Aorta (tissue), 5 donors: Measurements from ENCODE around the gene NOL12. TPM values are rescaled to one million over a fixed set of nuclear protein-coding genes. Genes with fewer than 3 reads are reported as not detected.
A peak's percentile ranks its signal among the peaks of the same experiment; 100 is the strongest.

ENCODE experiments used
- ATAC-seq: fragments of 200-7000 bp; cut with Tn5 transposase; one replicate; pipeline ENCODE4 v1.9.1; 2022; ENCODE audit warnings: moderate library complexity; ENCODE audit not compliant: low FRiP score
- DNase-seq, 2 donors: peaks; one replicate each; pipeline ENCODE4 v3.0.0-alpha.2; 2020
- H3K27ac ChIP-seq, 2 donors: one replicate each; pipeline ENCODE4 v1.5.1; 2013; ENCODE audit warnings: low read length in 2 of 2, mild to moderate bottlenecking in 2 of 2, moderate library complexity in 2 of 2, control low read depth in 1 of 2, inconsistent platforms in 1 of 2, low read depth in 1 of 2
- H3K27me3 ChIP-seq, 2 donors: one replicate each; pipeline ENCODE4 v1.6.1; 2013; ENCODE audit warnings: control low read depth in 1 of 2, low read length in 1 of 2, mild to moderate bottlenecking in 1 of 2, moderate library complexity in 1 of 2; ENCODE audit not compliant: insufficient read depth in 2 of 2, control insufficient read depth in 1 of 2
- H3K36me3 ChIP-seq, 2 donors: one replicate each; pipeline ENCODE4 v1.6.1; 2013; ENCODE audit warnings: control low read depth in 1 of 2, low read length in 1 of 2, mild to moderate bottlenecking in 1 of 2; ENCODE audit not compliant: insufficient read depth in 2 of 2, control insufficient read depth in 1 of 2
- H3K4me1 ChIP-seq, 2 donors: one replicate each; pipeline ENCODE4 v1.6.1; 2013; ENCODE audit warnings: low read length in 2 of 2, control low read depth in 1 of 2, mild to moderate bottlenecking in 1 of 2, moderate library complexity in 1 of 2; ENCODE audit not compliant: insufficient read depth in 2 of 2, control insufficient read depth in 1 of 2
- H3K4me3 ChIP-seq, 2 donors: one replicate each; pipeline ENCODE4 v1.5.1; 2013; ENCODE audit warnings: low read length in 2 of 2, control low read depth in 1 of 2, mild to moderate bottlenecking in 1 of 2
- H3K9me3 ChIP-seq: one replicate; pipeline ENCODE4 v1.6.1; 2013; ENCODE audit warnings: mild to moderate bottlenecking, low read length; ENCODE audit not compliant: control insufficient read depth
- WGBS, 2 donors: extraction: QIAGEN DNeasy Blood & Tissue Kit; methylation state at CpG; one replicate each; pipeline ENCODE4 v1.1.7; 2013; 5-methylcytosine and 5-hydroxymethylcytosine counted together
- intact Hi-C, 2 donors: fragments of 100-400 bp; cut with DNase I; formaldehyde crosslinking; loops; one replicate each; pipeline versions ENCODE4 v1.14.2 to v1.15.0; 2022
- long read RNA-seq, 2 donors: library from polyadenylated mRNA; unstranded; transcript quantifications; one replicate each; pipeline ENCODE4 v2.0.0, GENCODE V29; 2020 to 2021
- polyA plus RNA-seq, 2 donors: library from polyadenylated mRNA; stranded (reverse); fragments of 200-250 nt; gene quantifications; one replicate each; pipeline ENCODE4 v1.2.3, GENCODE V29; 2013
- total RNA-seq, 2 donors: library from RNA; stranded (reverse); fragmentation: NEBNext Ultra II Directional; extraction: Animal tissue kit (Norgen Biotek cat#: 25700); gene quantifications; one replicate each; pipeline ENCODE4 v1.2.1, GENCODE V29; 2021
- donor health status: healthy with polysubstance abuse.
- donor health status: Bipolar disorder and iron deficiency.
- donor health status: DM: no; HTN: no; CAD: no.
- donor health status: DM: no; HTN: no; CAD: no.
- donor health status: DM: yes; HTN: yes; CAD: no.

The NOL12 gene, protein sequence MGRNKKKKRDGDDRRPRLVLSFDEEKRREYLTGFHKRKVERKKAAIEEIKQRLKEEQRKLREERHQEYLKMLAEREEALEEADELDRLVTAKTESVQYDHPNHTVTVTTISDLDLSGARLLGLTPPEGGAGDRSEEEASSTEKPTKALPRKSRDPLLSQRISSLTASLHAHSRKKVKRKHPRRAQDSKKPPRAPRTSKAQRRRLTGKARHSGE
- total RNA-seq (10 to 100 TPM; 11.1 to 15.4 TPM), polyA plus RNA-seq (10 to 100 TPM; 13.0 to 19.0 TPM)
- long read RNA-seq, donor 1, transcript NOL12-201 (6 exons, 2,854 nt) = major isoform, 27 of 35 reads
- long read RNA-seq, donor 1, transcript NOL12-202 (7 exons, 945 nt) = minor isoform, 6 of 35 reads
- long read RNA-seq, donor 1, partial matches to known transcripts = 0 of 35 reads
- long read RNA-seq, donor 1, other reads (novel, unspliced or antisense) = 2 of 35 reads
- long read RNA-seq, donor 2, transcript NOL12-201 (6 exons, 2,854 nt) = major isoform, 6 of 15 reads
- long read RNA-seq, donor 2, transcript NOL12-202 (7 exons, 945 nt) = minor isoform, 5 of 15 reads
- long read RNA-seq, donor 2, partial matches to known transcripts = 0 of 15 reads
- long read RNA-seq, donor 2, other reads (novel, unspliced or antisense) = 3 of 15 reads

DNA sequence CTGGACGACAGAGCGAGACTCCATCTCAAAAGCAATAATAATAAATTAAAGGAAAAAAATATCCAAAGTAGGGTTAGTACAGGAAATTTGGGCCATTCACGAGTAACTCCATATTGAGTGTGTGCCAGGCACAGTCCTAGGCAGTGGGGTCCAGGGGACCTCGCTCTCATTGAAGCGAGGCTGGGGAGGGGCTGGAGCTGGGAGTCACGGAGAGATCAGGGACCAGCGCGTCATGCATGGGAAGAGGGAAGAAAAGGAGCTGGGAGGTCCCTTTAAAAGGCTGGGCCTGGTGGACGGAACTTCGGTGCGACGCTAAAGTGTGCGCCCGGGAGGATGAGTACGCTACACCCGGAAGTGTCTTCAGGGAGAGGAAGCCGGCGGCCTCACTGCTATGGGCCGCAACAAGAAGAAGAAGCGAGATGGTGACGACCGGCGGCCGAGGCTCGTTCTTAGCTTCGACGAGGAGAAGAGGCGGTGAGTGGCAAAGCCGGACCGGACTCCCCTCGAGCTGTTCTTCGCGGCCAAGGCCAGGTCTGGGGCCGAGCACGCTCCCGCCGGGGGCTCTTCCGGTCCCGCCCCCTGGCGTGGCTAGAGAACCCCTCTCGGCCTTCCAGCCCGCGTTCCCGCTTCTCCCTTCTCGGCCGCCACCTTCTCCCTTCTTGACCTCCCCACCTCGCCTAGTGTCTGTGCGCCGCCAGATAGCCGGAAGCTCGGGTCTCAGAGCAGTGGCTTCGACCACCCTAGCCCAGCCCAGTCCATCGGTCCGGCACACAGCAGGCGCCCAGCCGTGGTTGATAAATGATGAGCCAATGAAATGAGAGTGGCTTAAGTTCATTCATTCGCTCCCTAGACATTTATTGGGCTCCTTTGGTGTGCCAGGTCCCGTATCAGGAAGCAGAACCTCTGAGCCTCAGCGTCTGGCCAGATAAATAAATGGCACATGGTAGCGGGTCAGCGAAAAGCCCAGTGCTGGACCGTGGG, at the start of gene NOL12:
Gene NOL12 (plus strand): TSS at position 342 of the 981 bp plus-strand sequence. CDS start 50 bp downstream, at position 392.
- DNase-seq (peak; percentile 88 to 93), ATAC-seq (peak; percentile 94)
- H3K27me3 ChIP-seq = no peaks in the 10 kb centered on the region
- H3K27ac ChIP-seq = peak within 1 kb of the TSS in 1 of 2 donors; percentile 46
- H3K36me3 ChIP-seq = no peaks in the 10 kb centered on the region
- intact Hi-C loops = loop anchor here (5.0 kb wide), 2 partner anchors 56 to 61 kb away; no protein-coding TSS in a partner anchor
- WGBS, 2 donors = 1 to 2% methylated on average over 55 to 62 of the region's 62 CpGs
- no peaks in the 10 kb centered on the region for H3K4me1 ChIP-seq
- H3K4me3 ChIP-seq = peak within 1 kb of the TSS; percentile 55 to 58
- H3K9me3 ChIP-seq = no peaks in the 10 kb centered on the region

DNA sequence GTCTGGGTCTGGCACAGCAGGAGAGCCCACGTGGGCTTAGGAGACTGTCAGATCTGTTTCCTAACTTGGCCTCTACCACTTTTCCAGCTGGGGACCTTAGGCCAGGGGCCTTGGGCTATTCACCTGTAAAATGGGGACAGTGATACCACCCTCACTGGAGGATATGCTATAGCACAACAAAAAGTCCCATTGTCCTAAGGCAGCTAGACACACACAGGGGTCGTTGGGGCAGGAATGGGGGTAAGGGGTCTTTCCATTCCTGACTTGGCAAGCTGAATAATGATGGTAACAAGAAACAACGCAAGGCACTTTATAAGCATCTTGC, 49.2 kb upstream of the NOL12 start:
- no peak overlapping the region for H3K27ac ChIP-seq
- WGBS, 2 donors = 69 to 72% methylated on average over 3 of the region's 3 CpGs

DNA sequence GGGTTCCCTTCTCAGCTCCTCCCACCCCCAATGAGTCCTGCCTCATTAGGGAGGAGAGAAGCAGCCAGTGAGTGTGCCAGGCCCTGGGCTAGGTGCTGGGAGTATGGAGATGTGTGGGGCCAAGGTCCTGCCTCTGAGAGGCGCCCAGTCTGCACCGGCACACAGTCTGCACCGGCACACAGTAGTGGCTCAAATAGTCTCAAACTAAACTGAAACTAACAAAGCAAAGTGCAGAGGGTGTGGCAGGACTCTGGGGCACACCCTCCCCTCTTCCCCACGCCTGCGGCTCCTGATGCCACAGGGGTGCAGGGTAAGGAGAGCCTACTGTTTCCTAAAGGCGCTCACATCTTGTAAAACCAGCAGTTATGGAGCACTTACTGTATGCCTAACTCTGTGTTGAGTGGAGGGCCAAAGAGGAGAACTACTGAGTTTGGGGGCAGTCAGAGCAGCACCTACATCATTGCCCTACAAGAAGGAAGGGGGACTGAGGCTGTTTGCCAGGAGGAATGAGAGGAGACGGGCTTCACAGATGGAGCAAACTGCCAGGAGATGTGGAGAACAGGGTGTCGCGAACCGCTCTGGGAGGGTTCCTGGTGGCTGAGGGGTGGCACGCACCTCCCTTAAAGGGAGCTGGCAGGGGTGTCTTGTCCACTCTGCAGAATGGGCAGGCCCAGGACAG, 47.6 kb upstream of the NOL12 start:
- Histone ChIP-seq H3K27me3 (no peaks in the 10 kb centered on the region), H3K4me3 (no peak overlapping the region), H3K27ac (no peak overlapping the region), H3K36me3 (no peaks in the 10 kb centered on the region), H3K4me1 (no peaks in the 10 kb centered on the region), H3K9me3 (no peaks in the 10 kb centered on the region)
- WGBS, 2 donors = 83 to 84% methylated on average over 11 of the region's 11 CpGs
- DNase-seq = no peak
- no peak for ATAC-seq
- intact Hi-C loops = no loop called here

More for the DNA sequence above, 49.2 kb upstream of the NOL12 start:
- Histone ChIP-seq H3K36me3 (no peaks in the 10 kb centered on the region), H3K9me3 (no peaks in the 10 kb centered on the region), H3K27me3 (no peaks in the 10 kb centered on the region), H3K4me1 (no peaks in the 10 kb centered on the region), H3K4me3 (no peak overlapping the region)
- ATAC-seq = no peak
- intact Hi-C loops = no loop called here
- no peak for DNase-seq

DNA sequence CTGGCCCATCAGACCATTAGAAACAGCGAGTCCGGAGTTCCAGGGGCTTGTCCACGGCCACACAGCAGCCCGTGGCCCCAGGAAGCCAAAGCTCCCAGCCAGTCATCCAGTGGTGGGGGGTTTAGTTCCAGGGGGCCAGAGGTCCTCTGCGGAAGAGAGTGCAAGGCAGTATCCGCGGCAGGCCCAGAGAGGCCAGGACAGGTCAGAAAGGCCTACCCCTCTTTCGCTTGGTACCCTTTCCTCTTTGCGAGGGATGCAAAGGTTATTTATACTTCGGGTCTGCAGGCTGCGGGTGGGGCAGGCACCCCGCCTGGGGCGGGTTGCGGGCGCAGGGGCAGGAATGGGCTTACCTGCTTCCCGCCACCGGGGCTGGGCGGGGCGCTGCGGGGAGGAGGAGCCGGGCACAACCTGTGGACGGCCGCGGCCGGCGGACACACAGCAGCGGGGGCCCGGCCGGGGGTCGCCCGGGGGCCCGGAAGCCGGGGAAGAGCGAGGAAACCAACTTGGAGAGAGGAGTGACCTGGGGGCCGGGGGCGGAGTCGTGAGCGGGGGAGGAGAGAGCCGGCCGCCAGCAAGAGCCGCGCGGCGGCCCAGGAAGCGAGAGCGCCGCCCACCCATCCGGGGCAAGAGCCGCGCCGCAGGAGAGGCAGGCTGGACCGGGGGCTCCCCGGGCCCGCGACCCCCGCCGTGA, 46.9 kb upstream of the NOL12 start, which contains the start of gene SH3BP1:
Gene SH3BP1 (plus strand): TSS at position 600 of the 691 bp plus-strand sequence. CDS start 119 bp downstream, outside the sequence.
- no peaks in the 10 kb centered on the region for H3K27me3 ChIP-seq
- H3K27ac ChIP-seq = no peak within 1 kb of the TSS
- no peaks in the 10 kb centered on the region for H3K36me3 ChIP-seq
- no peaks in the 10 kb centered on the region for H3K9me3 ChIP-seq
- WGBS, 2 donors = 12 to 16% methylated on average over 37 to 57 of the region's 57 CpGs
- no peak within 1 kb of the TSS for H3K4me3 ChIP-seq
- no peaks in the 10 kb centered on the region for H3K4me1 ChIP-seq
- no peak for ATAC-seq
- no peak for DNase-seq
- intact Hi-C loops = no loop called here

DNA sequence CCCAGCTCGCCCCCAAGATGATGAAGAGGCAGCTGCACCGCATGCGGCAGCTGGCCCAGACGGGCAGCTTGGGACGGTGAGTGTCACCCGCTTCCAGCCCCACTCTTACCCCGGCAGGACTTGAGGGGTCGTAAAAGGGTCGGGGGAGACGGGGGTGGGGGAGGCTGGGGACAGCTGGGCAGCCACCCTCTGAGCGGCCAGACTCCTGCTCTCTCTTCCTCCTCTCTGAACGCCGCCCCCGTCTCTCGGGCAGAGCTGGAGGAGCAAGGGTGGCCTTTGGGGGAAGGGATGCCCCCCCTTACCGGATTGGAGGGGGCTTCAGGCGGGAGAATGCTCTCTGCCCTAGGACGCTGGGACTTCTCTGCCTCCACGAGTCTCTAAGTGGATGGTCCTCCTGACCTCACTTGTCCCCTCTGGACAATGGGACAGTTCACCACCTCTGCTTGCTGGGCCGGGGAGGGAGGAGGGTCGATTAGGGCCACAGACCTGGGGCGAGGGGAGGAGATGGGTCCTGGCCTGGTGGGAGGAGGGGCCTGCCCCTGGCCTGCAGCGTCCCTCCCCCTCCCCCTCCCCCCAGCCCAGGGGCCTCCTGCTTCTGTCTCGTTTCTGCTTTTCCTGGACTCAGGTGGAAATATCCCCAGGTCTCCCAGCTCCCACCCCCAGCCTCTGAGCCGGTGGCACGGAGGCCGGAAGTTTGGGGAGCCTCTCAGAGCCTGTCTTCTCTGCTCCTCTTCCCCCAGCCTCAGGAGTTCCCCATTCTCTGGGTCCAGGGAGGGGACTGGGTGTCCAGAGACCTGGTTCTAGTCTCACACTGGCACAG, 46.2 kb upstream of the NOL12 start:
- intact Hi-C loops = loop anchor here in 1 of 2 donors (2.0 kb wide), 1 partner anchor 145 kb away; no protein-coding TSS in a partner anchor
- H3K27ac ChIP-seq = no peak overlapping the region

DNA sequence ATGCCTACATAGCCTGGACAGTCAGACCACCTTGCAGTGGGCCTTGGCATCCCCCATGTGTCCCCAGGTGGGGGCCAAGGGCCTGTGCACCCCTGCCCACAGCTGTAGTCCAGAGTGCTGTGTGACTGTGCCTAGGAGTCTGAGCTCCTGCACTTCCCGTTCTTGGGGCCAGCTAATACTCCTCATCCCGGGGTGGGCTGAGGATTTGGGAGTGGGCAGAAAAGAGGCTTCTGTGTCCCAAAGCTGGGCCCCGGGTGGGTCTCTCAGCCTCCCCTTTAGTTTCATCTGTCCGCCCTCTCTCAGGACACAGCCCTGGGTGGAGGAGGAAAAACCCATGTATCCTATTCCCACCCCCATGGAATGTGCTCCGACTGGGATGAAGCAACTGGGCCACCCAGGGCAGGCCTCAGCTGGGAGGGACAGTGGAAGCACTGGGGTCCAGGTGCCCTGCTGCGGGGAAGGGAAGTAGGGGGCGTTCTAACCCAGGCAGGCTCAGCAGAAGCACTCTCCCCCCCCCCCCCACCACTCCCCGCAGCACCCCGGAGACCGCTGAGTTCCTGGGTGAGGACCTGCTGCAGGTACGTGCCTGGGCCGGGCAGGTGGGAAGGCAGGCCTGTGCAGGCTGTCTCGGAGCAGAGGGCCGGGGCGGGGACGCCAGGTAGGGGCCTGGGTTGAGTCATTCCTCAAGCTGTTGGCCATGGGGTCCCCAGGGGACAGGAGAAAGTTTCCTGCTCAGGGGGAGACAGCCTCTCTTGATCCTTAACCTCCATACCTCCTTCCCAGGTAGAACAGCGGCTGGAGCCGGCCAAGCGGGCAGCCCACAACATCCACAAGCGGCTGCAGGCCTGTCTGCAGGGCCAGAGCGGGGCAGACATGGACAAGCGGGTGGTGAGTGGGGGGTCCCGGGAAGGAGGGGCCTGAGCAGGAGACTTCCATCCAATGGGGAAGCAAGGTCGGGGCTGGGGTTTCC, 45.3 kb upstream of the NOL12 start:
- 86 to 88% methylated on average over 20 to 24 of the region's 24 CpGs for WGBS, 2 donors
- Histone ChIP-seq H3K36me3 (no peaks in the 10 kb centered on the region), H3K9me3 (no peaks in the 10 kb centered on the region), H3K27me3 (no peaks in the 10 kb centered on the region), H3K27ac (no peak overlapping the region), H3K4me1 (no peaks in the 10 kb centered on the region), H3K4me3 (no peak overlapping the region)
- intact Hi-C loops = loop anchor here in 1 of 2 donors (2.0 kb wide), 1 partner anchor 144 kb away; no protein-coding TSS in a partner anchor
- DNase-seq (no peak), ATAC-seq (no peak)

More for the DNA sequence above, 46.2 kb upstream of the NOL12 start:
- ATAC-seq (no peak), DNase-seq (no peak)
- Histone ChIP-seq H3K27me3 (no peaks in the 10 kb centered on the region), H3K36me3 (no peaks in the 10 kb centered on the region), H3K4me1 (no peaks in the 10 kb centered on the region), H3K9me3 (no peaks in the 10 kb centered on the region), H3K4me3 (no peak overlapping the region)
- 13 to 15% methylated on average over 24 to 27 of the region's 27 CpGs for WGBS, 2 donors
